Measurements from ENCODE around the gene ASB3.
"Not testable (repeated sequence)": the region's sequence is repeated elsewhere in the genome, so short reads cannot be mapped to it uniquely, and the experiment has no call there.

The ASB3 gene

GRCh38 chr2:53787614-53788289, 999 bp upstream of the ASB3 start:
- DNase-seq (ENCODE audit: low read depth), result no peak

DNA sequence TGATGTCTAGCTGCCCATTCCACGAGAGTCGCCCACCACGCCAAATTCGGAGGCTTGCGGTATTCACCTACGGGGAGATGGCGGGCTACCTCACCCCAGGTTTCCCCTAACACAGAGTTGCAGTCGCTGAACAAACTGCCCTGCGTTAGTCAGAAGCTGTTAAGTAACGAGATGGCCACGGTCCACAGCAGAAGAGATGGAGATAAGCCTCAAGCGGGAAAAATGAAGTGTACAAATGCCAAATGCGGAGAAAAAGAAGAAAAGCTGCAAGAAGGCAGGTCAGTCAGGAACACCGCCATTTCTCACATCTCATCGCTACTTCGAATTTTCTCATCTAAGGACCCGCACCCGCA, 425 bp downstream of the ASB3 start:
- no peak for DNase-seq (ENCODE audit: low read depth)

GRCh38 chr2:53785366-53785765, 1.4 kb downstream of the ASB3 start:
- DNase-seq (ENCODE audit: low read depth), result no peak

- DNase-seq (ENCODE audit: low read depth), result no peak
These were observed 2.3 kb downstream of the ASB3 start for GRCh38 chr2:53784436-53784835.

DNA sequence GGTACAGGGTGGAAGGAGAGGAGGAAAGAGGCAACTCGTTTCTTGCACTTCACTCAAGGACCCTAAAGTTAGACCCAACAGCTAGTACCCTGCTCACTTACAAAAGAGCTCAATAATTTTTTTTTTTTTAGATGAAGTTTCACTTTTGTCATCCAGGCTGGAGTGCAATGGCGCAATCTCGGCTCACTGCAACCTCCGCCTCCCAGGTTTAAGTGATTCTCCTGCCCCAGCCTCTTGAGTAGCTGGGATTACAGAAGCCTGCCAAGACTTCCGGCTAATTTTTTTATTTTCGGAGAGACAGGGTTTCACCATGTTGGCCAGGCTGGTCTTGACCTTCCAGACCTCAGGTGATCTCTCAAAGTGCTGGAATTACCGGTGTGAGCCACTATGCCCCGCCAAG, 4.1 kb downstream of the ASB3 start:
- DNase-seq (ENCODE audit: low read depth), result no peak

DNA sequence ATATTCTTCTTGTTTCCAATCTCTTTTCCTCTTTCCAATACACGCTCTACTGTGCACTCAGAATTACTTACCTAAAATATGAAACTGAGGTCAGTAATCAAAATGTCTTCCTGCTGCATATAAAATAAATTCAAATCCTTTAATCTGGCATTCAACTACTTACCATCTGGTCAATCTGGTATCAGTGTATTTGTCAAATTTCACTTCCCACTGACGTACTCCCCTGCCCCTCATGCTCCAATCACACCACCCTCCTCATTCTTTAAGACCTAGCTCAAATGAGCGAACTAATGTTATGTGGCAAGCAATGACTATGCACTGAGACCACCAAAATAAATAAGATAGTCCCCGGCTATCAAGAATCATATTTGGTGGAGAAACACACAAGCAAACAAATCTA, 6.7 kb downstream of the ASB3 start:
- DNase-seq (ENCODE audit: low read depth), result no peak

DNA sequence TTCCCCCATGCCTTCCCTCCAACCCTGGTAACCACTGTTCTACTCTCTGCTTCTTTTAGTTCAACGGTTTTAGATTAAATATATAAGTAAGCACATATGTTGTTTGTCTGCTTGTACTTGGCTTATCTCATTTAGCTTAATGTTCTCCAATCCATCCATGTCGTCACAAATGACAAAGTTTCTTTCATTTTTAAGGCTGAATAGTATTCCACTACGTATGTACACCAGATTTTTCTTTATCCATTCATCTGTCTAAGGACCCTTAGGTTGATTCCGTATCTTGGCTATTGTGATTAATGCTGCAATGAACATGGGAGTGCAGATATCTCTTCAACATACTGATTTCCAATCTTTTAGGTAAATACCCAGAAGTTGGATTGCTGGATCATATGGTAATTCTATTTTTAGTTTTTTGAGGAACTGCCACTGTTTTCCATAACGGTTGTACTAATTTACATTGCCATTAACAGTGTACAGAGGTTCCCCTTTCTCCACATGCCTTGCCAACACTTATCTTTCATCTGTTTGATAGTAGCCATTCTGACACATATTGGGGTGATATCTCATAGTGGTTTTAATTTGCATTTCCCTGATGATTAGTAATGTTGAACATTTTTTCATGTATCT, 8.1 kb downstream of the ASB3 start:
- DNase-seq (ENCODE audit: low read depth), result no peak

- DNase-seq (ENCODE audit: low read depth), result no peak
These were observed 9.6 kb downstream of the ASB3 start for GRCh38 chr2:53777134-53777533.

DNA sequence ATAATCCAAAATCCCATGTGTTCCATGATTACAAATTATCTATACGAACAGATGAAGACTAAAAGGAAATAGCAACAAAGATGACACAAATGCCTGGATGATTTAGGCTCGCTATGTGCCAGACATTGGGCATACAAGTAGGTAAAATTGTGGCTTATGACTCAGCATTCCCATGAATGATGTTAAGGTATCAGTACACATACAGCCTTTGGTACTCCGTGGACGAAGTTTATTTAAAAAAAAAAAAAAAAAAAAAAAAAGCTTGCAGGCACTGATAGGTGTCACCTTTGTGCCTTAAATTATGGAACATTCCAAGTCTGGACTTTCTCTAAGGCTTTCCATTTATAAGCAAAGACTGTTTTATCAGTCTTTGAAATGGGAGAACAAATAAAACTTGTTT, 16.5 kb downstream of the ASB3 start:
- DNase-seq (ENCODE audit: low read depth), result no peak

- no peak for DNase-seq (ENCODE audit: low read depth)
These were observed 17.3 kb downstream of the ASB3 start for GRCh38 chr2:53769318-53769945.

- DNase-seq (ENCODE audit: low read depth), result no peak
These were observed 18.6 kb downstream of the ASB3 start for GRCh38 chr2:53768242-53768542.

GRCh38 chr2:53767405-53768241, 19.1 kb downstream of the ASB3 start, which contains the start of gene CHAC2:
CHAC2 (plus strand) TSS chr2:53767804; CDS start chr2:53767887, 83 bp downstream.
- no peak for DNase-seq (ENCODE audit: low read depth)

- DNase-seq (ENCODE audit: low read depth), result no peak
These were observed 21.0 kb downstream of the ASB3 start for GRCh38 chr2:53765767-53766166.

DNA sequence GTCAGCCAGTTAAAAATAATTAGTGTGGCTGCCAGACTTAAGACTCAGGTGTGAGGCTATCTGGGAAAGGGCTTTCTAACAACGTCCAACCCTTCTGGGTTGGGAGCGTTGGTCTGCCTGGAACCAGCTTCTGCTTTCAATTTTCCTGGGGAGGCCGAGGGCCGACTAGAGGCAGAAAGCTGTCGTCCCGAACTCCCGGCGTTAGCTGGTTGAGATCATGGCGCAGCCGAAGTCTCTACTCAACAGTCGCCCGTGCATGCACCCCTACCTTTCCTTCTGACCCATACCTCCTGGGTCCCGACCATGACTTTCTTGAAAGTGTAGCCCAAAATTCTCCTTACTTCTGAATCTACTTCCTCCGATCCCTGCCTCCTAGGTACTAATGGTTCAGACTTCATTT, 29.5 kb downstream of the ASB3 start:
- not testable (repeated sequence) for DNase-seq (ENCODE audit: low read depth)

- no peak for DNase-seq (ENCODE audit: low read depth)
These were observed 30.1 kb downstream of the ASB3 start for GRCh38 chr2:53756644-53757043.

DNA sequence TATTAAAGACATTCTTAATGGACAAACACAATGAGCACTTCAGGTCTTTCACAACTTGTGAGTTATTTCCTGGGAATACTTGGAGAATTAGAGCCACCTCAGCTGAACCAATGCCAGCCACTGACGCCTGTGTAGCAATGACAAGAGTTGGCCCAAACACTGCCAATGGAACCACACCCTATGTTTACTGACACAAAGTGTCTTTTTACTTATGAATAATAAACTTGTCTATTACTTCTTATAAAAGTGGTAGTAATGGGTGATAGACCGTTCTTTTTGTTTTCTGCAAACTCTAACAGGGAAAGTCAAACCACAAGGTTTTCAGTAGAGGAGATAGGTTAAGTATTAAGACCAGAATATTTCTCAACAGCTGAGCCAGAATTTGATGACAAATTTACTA, 31.6 kb downstream of the ASB3 start:
- DNase-seq (ENCODE audit: low read depth), result no peak

GRCh38 chr2:53753041-53753440, 33.7 kb downstream of the ASB3 start:
- no peak for DNase-seq (ENCODE audit: low read depth)

- no peak for DNase-seq (ENCODE audit: low read depth)
These were observed 34.4 kb downstream of the ASB3 start for GRCh38 chr2:53752385-53752784.

DNA sequence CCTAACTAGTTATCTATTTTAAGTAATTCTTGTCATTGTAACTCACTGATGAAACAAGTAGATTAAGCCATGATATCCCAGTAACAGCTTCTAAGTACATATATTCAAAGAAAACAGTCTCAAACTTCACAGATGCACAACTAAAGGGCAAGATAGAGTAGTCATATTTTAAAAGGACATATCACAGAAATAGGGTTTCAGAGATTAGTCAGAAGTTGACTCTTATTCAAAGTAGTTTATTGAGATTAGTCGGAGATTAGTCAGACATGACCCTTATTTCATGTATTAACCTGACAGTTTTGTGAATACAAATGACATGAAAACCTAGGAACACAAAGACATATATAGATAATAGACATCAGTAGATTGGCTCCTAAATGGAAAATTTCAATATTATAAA, 35.0 kb downstream of the ASB3 start:
- DNase-seq (ENCODE audit: low read depth), result no peak

DNA sequence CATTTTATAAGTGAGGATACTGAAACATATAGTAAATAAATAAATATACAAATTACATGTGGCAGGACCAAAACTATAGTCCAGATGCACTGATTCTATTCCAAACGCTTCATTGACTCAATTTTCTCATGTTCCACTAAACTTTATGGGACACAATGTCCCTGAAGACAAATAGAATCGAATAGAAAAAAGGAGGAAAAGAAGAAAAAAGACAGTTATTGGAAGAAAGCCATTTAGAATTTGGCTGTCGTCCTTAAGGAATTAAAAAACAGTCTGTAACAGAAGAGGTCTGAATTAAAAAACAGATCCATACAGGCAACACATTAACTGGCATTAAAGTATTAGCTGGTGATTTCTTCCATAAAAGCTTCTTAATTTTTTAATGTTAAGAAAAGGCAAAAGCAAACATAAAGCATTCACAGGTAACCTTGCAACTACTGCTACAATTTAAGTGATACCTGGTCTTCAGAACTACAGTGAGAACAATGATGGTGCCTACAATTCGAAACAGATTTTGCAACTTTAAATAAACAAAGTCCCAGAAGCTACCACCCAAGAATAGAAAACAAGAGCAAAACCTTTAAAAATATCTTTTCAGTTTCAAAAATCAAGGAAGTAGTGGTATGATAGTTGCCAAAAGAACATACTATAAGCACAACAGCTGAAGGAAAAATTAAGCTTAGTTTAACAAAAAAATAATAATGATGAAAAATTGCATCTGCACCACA, 36.5 kb downstream of the ASB3 start:
- no peak for DNase-seq (ENCODE audit: low read depth)

- no peak for DNase-seq (ENCODE audit: low read depth)
These were observed 42.2 kb downstream of the ASB3 start for GRCh38 chr2:53744395-53745065.

DNA sequence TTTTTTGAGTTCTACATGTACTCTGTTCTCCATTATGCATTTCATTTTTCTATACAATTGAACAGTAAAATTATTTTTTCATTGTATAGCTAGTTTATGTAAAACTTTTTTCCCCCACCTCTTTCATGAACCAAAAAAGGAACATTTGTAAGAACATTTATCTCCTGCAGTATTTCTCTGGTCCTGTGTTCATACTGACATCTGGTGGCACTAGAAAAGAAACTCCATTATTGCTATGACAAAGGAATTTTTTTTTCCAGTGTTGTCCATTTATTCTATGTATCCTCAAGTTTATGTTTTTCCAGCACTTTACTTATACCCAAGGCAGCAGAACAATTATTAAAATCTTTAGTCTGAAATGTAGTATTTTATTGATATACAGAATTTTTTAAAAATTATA, 46.6 kb downstream of the ASB3 start:
- no peak for DNase-seq (ENCODE audit: low read depth)

Measured in GM04503 (cell line).